ENCODE measurements around the gene BICC1. TPM values are rescaled to one million over a fixed set of nuclear protein-coding genes. Genes with fewer than 3 reads are reported as not detected.

Gene BICC1
- total and polyA plus RNA-seq, 2 of the 8 experiments (the other 6 are each of a cell fraction or from before 2014, with no cell fraction given): 0.20 to 0.73 TPM

DNA sequence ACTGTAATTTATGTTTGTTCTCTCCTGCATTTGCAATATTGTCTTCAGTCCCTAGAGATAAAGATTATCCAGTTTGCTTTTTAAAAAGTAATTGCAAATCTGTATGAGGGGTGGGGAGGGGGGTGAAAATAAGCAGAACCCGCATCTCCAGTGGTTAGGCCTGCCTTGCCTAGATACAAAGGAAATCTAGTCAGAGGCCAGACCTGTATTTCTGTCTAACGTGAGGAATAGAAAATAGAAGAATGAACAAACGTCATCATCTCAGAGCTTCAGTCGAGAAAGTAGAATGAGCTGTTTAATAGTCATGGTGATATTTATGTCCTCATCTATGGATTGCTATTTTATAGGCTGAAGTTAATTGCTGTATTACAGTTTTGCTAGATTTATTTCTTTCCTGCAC, 284.2 kb downstream of the BICC1 start:
- H2BK5ac ChIP-seq (ENCODE audit: low read depth, low read length): no peak overlapping the region
- H3K56ac ChIP-seq (replicated peaks; ENCODE audit: insufficient read length, low read depth, low read length): no peak overlapping the region
- H3K27ac ChIP-seq (ENCODE audit: low read depth, low read length): no peak overlapping the region
- H3K4ac ChIP-seq (replicated peaks; ENCODE audit: insufficient read length, low read depth, low read length): no peak overlapping the region
- no peaks in the 10 kb centered on the region for H3K4me1 ChIP-seq (replicated peaks in 1 of 4; ENCODE audit: control insufficient read depth in 3 of 4, insufficient read depth in 4 of 4, low read length in 3 of 4)
- H3K4me3 ChIP-seq (ENCODE audit: extremely low read depth in 1 of 4, insufficient read depth in 2 of 4, low read depth in 3 of 4, low read length in 4 of 4): no peak overlapping the region
- ChIA-PET CTCF (ENCODE audit: partially characterized antibody) (no interaction called here), POLR2A (ENCODE audit: partially characterized antibody) (no interaction called here)
- H2AK5ac ChIP-seq (ENCODE audit: low read depth, low read length): no peak overlapping the region
- H3K36me3 ChIP-seq (ENCODE audit: control insufficient read depth in 2 of 4, insufficient read depth in 4 of 4, low read length in 3 of 4): no peaks in the 10 kb centered on the region
- no peak overlapping the region for H4K5ac ChIP-seq (ENCODE audit: insufficient read length, low read depth, low read length)
- no peak overlapping the region for H3K23ac ChIP-seq (ENCODE audit: insufficient read length)
- 68% methylated on average over 4 of the region's 4 CpGs; no CpG with 5 or more reads in 1 of the 2 experiments for WGBS, 2 experiments (ENCODE audit: extremely low coverage in 1 of 2, insufficient coverage in 1 of 2, insufficient read length in 1 of 2, insufficient replicate concordance in 2 of 2, low coverage in 1 of 2, low lambda C conversion rate in 2 of 2, missing lambda C conversion rate in 1 of 2)
- H2BK12ac ChIP-seq (ENCODE audit: low read depth, low read length): no peak overlapping the region
- H3K79me1 ChIP-seq (ENCODE audit: low read depth, low read length): no peaks in the 10 kb centered on the region
- no peaks in the 10 kb centered on the region for H3K9me3 ChIP-seq (ENCODE audit: insufficient read depth in 2 of 2, low read depth in 1 of 2, low read length in 1 of 2)
- H4K8ac ChIP-seq (ENCODE audit: extremely low read depth, insufficient read depth, low read length): no peak overlapping the region
- no peaks in the 10 kb centered on the region for H3K23me2 ChIP-seq (ENCODE audit: low read depth, low read length)
- no peak overlapping the region for H2AFZ ChIP-seq (ENCODE audit: low read length)
- H3K4me2 ChIP-seq (ENCODE audit: insufficient read depth in 1 of 2, low read depth in 2 of 2, low read length in 2 of 2): no peak overlapping the region
- H2BK120ac ChIP-seq (replicated peaks; ENCODE audit: low read depth, low read length): no peak overlapping the region
- H2BK20ac ChIP-seq (ENCODE audit: low read length): no peak overlapping the region
- no peaks in the 10 kb centered on the region for H3K79me2 ChIP-seq (ENCODE audit: control insufficient read depth in 1 of 2, insufficient read depth in 2 of 2, low read length in 2 of 2)
- no peak overlapping the region for H3K14ac ChIP-seq (ENCODE audit: insufficient read length)
- DNase-seq (ENCODE audit: low read depth in 1 of 2, low spot score in 2 of 2) (no peak), FAIRE-seq (no peak)
- H4K91ac ChIP-seq (replicated peaks; ENCODE audit: insufficient read length, low read length): no peak overlapping the region
- H3K27me3 ChIP-seq (replicated peaks in 1 of 4; ENCODE audit: control insufficient read depth in 3 of 4, extremely low read depth in 1 of 4, insufficient read depth in 3 of 4, low read length in 3 of 4): no peaks in the 10 kb centered on the region
- no peaks in the 10 kb centered on the region for H4K20me1 ChIP-seq (replicated peaks in 1 of 2; ENCODE audit: control insufficient read depth in 1 of 2, insufficient read depth in 2 of 2, low read length in 2 of 2)
- no peak overlapping the region for H2BK15ac ChIP-seq (ENCODE audit: low read length)
- H3K18ac ChIP-seq (ENCODE audit: extremely low read depth, low read length): no peak overlapping the region
- no peak overlapping the region for H3K9ac ChIP-seq (replicated peaks in 1 of 4; ENCODE audit: extremely low read depth in 1 of 4, low read depth in 3 of 4, low read length in 3 of 4)
- TF ChIP-seq, protein P1, sequence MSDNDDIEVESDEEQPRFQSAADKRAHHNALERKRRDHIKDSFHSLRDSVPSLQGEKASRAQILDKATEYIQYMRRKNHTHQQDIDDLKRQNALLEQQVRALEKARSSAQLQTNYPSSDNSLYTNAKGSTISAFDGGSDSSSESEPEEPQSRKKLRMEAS (IDR thresholded peaks at IDR 0.05): no peak
- no peak for TF ChIP-seq TCF12 (IDR thresholded peaks at IDR 0.05; ENCODE audit: low read depth, low read length)
- TF ChIP-seq HDAC6 (IDR thresholded peaks at IDR 0.05; ENCODE audit: low read depth, low read length): no peak
- no peak for TF ChIP-seq SP1 (IDR thresholded peaks at IDR 0.05; ENCODE audit: low read depth, low read length)
- TF ChIP-seq NANOG (IDR thresholded peaks at IDR 0.05; ENCODE audit: insufficient read depth, low read depth, low read length, poor library complexity, severe bottlenecking): no peak
- TF ChIP-seq CEBPB (IDR thresholded peaks at IDR 0.05; ENCODE audit: low read depth, low read length): no peak
- TF ChIP-seq, protein P2, sequence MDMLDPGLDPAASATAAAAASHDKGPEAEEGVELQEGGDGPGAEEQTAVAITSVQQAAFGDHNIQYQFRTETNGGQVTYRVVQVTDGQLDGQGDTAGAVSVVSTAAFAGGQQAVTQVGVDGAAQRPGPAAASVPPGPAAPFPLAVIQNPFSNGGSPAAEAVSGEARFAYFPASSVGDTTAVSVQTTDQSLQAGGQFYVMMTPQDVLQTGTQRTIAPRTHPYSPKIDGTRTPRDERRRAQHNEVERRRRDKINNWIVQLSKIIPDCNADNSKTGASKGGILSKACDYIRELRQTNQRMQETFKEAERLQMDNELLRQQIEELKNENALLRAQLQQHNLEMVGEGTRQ (IDR thresholded peaks at IDR 0.05; ENCODE audit: low read length): no peak
- no peak for TF ChIP-seq NRF1 (IDR thresholded peaks at IDR 0.05; ENCODE audit: low read depth, low read length)
- no peak for TF ChIP-seq SIN3A (conservative IDR thresholded peaks at IDR 0.05 in 1 of 2, IDR thresholded peaks at IDR 0.05 in 1 of 2; ENCODE audit: low read depth in 1 of 2, low read length in 2 of 2)
- no peak for TF ChIP-seq RXRA (IDR thresholded peaks at IDR 0.05; ENCODE audit: insufficient read depth, low read depth, low read length)
- TF ChIP-seq, protein P3, sequence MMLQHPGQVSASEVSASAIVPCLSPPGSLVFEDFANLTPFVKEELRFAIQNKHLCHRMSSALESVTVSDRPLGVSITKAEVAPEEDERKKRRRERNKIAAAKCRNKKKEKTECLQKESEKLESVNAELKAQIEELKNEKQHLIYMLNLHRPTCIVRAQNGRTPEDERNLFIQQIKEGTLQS (IDR thresholded peaks at IDR 0.05; ENCODE audit: insufficient read depth, low read depth, low read length): no peak
